HG02763 (cell line): Measurements from ENCODE around the gene KRTAP4-16.
"Not testable (repeated sequence)": the region's sequence is repeated elsewhere in the genome, so short reads cannot be mapped to it uniquely, and the experiment has no call there.

Source experiments
- ATAC-seq: cut with Tn5 transposase; IDR thresholded peaks from one replicate; pipeline ENCODE4 v1.9.1; 2021; ENCODE audit warnings: mild to moderate bottlenecking, moderate library complexity; ENCODE audit not compliant: unreplicated experiment

Gene KRTAP4-16

GRCh38 chr17:41119696-41120690 lies 18.0 kb upstream of the KRTAP4-16 start:
- ATAC-seq: not testable (repeated sequence)

GRCh38 chr17:41118721-41119120 lies 16.7 kb upstream of the KRTAP4-16 start:
- no peak for ATAC-seq

DNA sequence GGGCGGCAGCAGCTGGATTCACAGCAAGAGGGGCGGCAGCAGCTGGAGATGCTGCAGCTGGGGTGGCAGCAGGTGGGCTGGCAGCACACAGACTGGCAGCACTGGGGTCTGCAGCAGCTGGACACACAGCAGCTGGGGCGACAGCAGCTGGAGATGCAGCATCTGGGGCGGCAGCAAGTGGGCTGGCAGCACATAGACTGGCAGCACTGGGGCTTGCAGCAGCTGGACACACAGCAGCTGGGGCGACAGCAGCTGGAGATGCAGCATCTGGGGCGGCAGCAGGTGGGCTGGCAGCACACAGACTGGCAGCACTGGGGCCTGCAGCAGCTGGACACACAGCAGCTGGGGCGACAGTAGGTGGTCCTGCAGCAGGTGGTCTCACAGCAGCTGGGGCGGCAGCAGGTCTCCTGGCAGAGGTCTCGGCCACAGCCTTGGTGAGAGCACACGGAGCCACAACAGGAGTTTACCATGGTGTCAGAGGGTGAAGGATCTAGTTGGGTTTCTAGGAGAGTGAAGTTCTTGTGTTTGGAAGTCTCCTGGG lies 15.9 kb upstream of the KRTAP4-16 start, which contains the start of gene KRTAP4-11:
TSS of gene KRTAP4-11 (minus strand) at position 528 of the 541 bp plus-strand sequence. CDS start at position 470, 58 bp downstream.
- not testable (repeated sequence) for ATAC-seq

GRCh38 chr17:41116297-41116696 lies 14.3 kb upstream of the KRTAP4-16 start:
- no peak for ATAC-seq

DNA sequence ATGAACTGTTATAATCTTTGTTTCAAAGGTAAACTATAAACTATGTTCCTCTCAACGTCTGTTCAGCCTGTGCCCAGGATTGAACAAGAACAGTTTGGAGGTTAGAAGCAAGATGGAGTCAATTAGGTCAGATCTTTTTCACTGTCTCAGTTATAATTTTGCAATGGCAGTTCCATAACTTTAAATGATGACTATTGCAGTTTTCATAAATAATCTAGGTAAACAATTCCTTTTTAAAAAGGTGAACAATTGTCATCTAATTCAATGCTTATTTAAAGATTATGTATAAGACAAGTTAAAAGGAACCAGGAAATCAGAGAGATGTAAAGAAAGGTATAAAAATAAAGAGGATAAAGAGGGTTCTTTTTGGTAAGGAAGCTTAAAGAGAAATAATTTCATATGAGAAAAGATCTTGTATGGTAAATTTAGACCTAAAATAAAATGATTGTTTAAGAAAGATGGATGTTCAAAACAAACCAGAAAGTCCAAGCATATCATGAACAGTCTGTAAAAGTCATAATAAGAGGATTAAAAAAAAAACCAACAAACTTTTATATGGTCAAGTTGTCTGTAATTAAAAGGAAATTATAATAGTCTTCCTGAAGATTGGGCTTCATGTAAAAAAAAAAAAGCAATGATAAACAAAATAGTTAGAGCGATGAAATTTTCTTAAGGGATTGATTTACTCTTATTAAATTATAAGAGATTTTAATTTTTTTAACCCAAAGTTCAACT lies 9.3 kb upstream of the KRTAP4-16 start:
- no peak for ATAC-seq

GRCh38 chr17:41108728-41109386 lies 6.8 kb upstream of the KRTAP4-16 start:
- not testable (repeated sequence) for ATAC-seq

- ATAC-seq: no peak
Measured at GRCh38 chr17:41107941-41108450, 6.0 kb upstream of the KRTAP4-16 start.

DNA sequence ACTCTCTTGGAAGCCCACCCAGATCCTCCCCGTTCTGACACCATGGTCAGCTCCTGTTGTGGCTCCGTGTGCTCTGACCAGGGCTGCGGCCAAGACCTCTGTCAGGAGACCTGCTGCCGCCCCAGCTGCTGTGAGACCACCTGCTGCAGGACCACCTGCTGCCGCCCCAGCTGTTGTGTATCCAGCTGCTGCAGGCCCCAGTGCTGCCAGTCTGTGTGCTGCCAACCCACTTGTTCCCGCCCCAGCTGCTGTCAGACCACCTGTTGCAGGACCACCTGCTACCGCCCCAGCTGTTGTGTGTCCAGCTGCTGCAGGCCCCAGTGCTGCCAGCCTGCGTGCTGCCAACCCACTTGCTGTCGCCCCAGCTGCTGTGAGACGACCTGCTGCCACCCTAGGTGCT lies 3.3 kb upstream of the KRTAP4-16 start, which contains the start of gene KRTAP4-9:
TSS of gene KRTAP4-9 (plus strand) at position 43 of the 400 bp plus-strand sequence. CDS start at position 43, 0 bp downstream.
- not testable (repeated sequence) for ATAC-seq

DNA sequence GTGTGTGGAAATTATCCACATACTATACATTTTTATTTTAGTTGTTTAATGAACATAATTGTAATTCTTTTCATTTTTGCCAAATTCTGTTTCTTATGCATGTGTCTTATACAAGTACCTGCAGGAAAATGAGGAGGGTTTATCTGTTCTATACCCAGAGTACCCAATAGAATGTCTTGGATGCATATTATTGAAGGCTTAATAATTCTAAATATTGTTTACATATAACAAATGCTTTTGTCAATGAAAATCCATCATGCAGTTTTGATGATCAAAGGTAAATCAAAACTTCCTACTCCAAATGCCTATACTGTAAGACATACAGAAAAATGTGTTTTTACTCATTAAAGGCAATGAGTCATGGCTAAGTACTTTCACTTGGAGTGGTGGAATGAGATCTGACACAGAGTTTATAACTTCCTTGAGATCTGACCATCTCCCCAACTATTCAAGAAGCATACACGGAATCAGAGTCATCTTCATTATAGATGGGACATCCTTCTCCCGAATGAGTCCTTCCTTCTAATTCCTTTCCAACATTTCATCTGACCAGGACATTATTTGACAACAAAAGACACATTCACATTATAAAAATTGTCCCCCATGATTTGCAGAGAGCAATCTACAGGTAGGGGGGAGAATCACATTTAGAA lies 2.5 kb upstream of the KRTAP4-16 start:
- not testable (repeated sequence) for ATAC-seq

DNA sequence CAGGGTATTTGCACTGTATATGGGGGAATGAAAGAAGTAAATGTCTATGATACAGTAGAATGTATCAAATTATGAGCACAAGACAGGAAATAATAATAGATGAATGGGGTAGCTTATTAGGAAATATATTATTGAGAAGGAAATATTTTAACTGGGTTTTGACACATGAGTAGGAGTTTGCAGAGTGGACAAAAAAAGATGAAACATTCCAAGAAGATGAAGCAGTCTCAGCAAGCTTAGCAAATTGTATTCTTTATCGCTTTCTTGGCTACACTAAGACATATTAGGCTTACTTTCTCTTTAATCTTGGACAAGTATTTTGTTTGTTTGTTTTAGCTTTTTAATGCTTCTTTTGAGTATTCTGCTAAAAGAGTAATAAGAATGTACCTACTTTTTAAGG lies 1.9 kb upstream of the KRTAP4-16 start:
- ATAC-seq: no peak

- not testable (repeated sequence) for ATAC-seq
Measured at GRCh38 chr17:41099682-41100480, 2.1 kb downstream of the KRTAP4-16 start.

DNA sequence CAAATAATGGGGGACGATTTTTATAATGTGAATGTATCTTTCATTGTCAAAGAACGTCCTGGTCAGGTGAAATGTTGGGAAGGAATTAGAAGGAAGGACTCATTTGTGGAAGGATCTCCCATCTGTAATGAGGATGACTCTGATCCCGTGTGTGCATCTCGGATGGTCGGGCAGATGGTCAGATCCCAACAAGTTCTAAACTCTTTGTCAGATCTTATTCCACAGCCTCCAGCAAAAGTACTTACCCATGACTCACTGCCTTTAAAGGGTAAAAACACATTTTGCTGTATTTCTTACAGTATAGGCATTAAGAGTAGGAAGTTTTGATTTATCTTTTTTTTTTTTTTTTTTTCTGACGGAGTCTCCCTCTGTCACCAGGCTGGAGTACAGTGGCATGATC lies 3.5 kb downstream of the KRTAP4-16 start:
- ATAC-seq: no peak

- ATAC-seq: no peak
Measured at GRCh38 chr17:41098042-41098441, 4.0 kb downstream of the KRTAP4-16 start, which contains the start of gene KRTAP4-8. Gene KRTAP4-8, minus strand, starts transcription at chr17:41098142. Its CDS starts 58 bp downstream, at chr17:41098084.

DNA sequence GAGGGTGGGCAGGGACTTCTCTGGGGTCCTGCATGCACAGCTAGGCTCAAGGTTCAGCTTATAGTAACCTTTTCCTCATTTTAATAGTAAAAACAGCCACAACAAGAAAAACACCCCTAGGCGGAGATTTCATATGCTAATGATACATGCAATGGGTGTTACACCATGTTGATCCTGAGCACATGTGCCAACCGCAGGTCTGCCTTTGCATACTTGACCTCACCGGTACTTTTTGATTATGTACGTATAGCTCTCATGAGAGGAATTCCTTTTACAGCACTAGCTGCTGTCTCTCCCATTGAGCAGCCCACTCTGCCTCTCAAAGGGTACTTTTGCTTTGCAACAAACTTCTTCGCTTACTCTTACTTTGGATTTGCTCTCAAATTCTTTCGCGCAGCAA lies 6.0 kb downstream of the KRTAP4-16 start:
- ATAC-seq: no peak

GRCh38 chr17:41088760-41089352 lies 13.2 kb downstream of the KRTAP4-16 start:
- not testable (repeated sequence) for ATAC-seq

DNA sequence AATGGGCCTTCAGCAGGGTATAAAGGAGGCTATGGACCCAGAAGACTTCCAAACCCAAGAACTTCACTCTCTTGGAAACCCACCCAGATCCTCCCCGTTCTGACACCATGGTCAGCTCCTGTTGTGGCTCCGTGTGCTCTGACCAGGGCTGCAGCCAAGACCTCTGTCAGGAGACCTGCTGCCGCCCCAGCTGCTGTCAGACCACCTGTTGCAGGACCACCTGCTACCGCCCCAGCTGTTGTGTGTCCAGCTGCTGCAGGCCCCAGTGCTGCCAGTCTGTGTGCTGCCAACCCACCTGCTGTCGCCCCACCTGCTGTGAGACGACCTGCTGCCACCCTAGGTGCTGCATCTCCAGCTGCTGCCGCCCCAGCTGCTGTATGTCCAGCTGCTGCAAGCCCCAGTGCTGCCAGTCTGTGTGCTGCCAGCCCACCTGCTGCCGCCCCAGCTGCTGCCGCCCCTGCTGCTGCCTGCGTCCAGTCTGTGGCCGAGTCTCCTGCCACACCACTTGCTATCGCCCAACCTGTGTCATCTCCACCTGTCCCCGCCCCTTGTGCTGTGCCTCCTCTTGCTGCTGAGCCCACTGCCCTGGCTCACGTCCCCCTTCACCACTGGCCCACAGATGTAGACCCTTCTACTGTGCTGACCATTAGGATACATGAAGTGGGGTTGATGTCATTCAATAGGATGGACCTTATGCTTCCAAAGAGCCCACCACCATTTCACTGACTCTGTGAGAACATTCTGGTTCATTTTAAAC lies 17.7 kb downstream of the KRTAP4-16 start, which contains the start of gene KRTAP4-7:
TSS of gene KRTAP4-7 (plus strand) at position 51 of the 757 bp plus-strand sequence. CDS start at position 108, 57 bp downstream.
- not testable (repeated sequence) for ATAC-seq

- ATAC-seq: not testable (repeated sequence)
Measured at GRCh38 chr17:41083427-41083826, 18.6 kb downstream of the KRTAP4-16 start.

DNA sequence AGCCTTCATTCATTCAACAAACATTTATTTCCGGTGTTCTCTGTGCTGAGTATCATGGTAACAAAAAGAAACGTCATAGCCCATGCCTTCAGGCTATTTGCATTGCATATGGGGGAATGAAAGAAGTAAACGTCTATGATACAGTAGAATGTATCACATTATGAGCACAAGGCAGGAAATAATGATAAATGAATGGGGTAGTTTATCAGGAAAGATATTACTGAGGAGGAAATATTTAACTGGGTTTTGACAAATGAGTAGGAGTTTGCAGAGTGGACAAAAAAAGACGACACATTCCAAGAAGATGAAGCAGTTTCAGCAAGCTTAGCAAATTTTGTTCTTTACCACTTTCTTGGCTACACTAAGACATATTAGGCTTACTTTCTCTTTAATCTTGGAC lies 19.4 kb downstream of the KRTAP4-16 start:
- ATAC-seq: no peak
